Hepatocyte (in vitro differentiated cells): ENCODE results near the gene FXYD1. TPM values are rescaled to one million over a fixed set of nuclear protein-coding genes. Genes with fewer than 3 reads are reported as not detected.

Experiments
- DNase-seq: peaks from one replicate; pipeline ENCODE4 v3.0.0-alpha.2; 2016; ENCODE audit warnings: low spot score
- H2AFZ ChIP-seq: fragments of 200-600 bp; sonication (generic); 2 replicates; pipeline ENCODE4 v1.6.0; 2016; ENCODE audit warnings: antibody characterized with exemption, mild to moderate bottlenecking
- H3K27ac ChIP-seq: fragments of 200-600 bp; sonication (generic); 2 replicates; pipeline ENCODE4 v1.5.1; 2016; ENCODE audit warnings: mild to moderate bottlenecking
- H3K27me3 ChIP-seq: fragments of 200-600 bp; sonication (generic); 2 replicates; pipeline ENCODE4 v1.6.1; 2016
- H3K36me3 ChIP-seq: fragments of 200-600 bp; sonication (generic); replicated peaks from 2 replicates; pipeline ENCODE4 v1.5.1; 2016; ENCODE audit warnings: low read depth; ENCODE audit not compliant: insufficient read depth
- H3K4me1 ChIP-seq: fragments of 200-600 bp; sonication (generic); 2 replicates; pipeline ENCODE4 v1.5.1; 2016; ENCODE audit warnings: mild to moderate bottlenecking, moderate library complexity; ENCODE audit not compliant: insufficient read depth
- H3K4me2 ChIP-seq: fragments of 200-600 bp; sonication (generic); 2 replicates; pipeline ENCODE4 v1.6.0; 2016
- H3K4me3 ChIP-seq: fragments of 200-600 bp; sonication (generic); 2 replicates; pipeline ENCODE4 v1.5.1; 2016; ENCODE audit warnings: mild to moderate bottlenecking
- H3K79me2 ChIP-seq: fragments of 200-600 bp; sonication (generic); 2 replicates; pipeline ENCODE4 v1.6.0; 2017; ENCODE audit warnings: mild to moderate bottlenecking
- H3K9me2 ChIP-seq: fragments of 200-600 bp; sonication (generic); replicated peaks from 2 replicates; pipeline ENCODE4 v1.6.0; 2017; ENCODE audit warnings: mild to moderate bottlenecking; ENCODE audit not compliant: insufficient read depth
- H3K9me3 ChIP-seq: fragments of 200-600 bp; sonication (generic); 2 replicates; pipeline ENCODE4 v1.5.1; 2016; ENCODE audit warnings: low read depth, mild to moderate bottlenecking
- H4K20me1 ChIP-seq: fragments of 200-600 bp; sonication (generic); 2 replicates; pipeline ENCODE4 v1.6.0; 2016; ENCODE audit warnings: mild to moderate bottlenecking; ENCODE audit not compliant: insufficient read depth, poor library complexity, severe bottlenecking
- CTCF ChIP-seq: fragments of 200-600 bp; sonication (generic); IDR thresholded peaks from 2 replicates; pipeline ENCODE4 v1.5.1; 2016; ENCODE audit warnings: antibody characterized with exemption, mild to moderate bottlenecking; ENCODE audit not compliant: poor library complexity
- EZH2 ChIP-seq: fragments of 200-600 bp; sonication (generic); IDR thresholded peaks from 2 replicates; pipeline ENCODE4 v1.6.1; 2016; ENCODE audit warnings: antibody characterized with exemption, mild to moderate bottlenecking, borderline replicate concordance
- EZH2phosphoT487 ChIP-seq: fragments of 200-600 bp; sonication (generic); IDR thresholded peaks from one replicate; pipeline ENCODE4 v1.6.1; 2018; ENCODE audit warnings: antibody characterized with exemption, mild to moderate bottlenecking, low read depth, moderate library complexity; ENCODE audit not compliant: unreplicated experiment, severe bottlenecking
- WGBS: methylation state at CpG from one replicate; pipeline ENCODE4 v1.1.6; 2016; ENCODE audit warnings: low lambda C conversion rate; ENCODE audit errors: missing lambda C conversion rate; 5-methylcytosine and 5-hydroxymethylcytosine counted together
- polyA plus RNA-seq: library from polyadenylated mRNA; unstranded; fragments of >200 nt; fragmentation: Nextera tagmentation; extraction: Ambion mirVana; gene quantifications from 2 replicates; pipeline ENCODE4 v1.2.1, GENCODE V29; 2016
- total RNA-seq: library from RNA; depleted of rRNA; stranded (reverse); fragments of >200 nt; gene quantifications from 2 replicates; pipeline ENCODE4 v1.2.3, GENCODE V29; 2014

FXYD1 gene
- total and polyA plus RNA-seq, 2 experiments from 2014 or later, result 2.9 to 22.0 TPM

GRCh38 chr19:35119091-35119490 is 19.5 kb upstream of the FXYD1 start:
- no peaks in the 10 kb centered on the region for H4K20me1 ChIP-seq
- peaks cover 8% of the 10 kb centered on the region for H3K4me1 ChIP-seq
- TF ChIP-seq EZH2phosphoT487, result no peak
- H3K27me3 ChIP-seq, result no peaks in the 10 kb centered on the region
- no peak overlapping the region for H2AFZ ChIP-seq
- no peak overlapping the region for H3K4me3 ChIP-seq
- peaks cover 17% of the 10 kb centered on the region for H3K79me2 ChIP-seq
- no peaks in the 10 kb centered on the region for H3K36me3 ChIP-seq
- 85% methylated on average over 14 of the region's 14 CpGs for WGBS
- peak overlapping the region; percentile 75 for H3K4me2 ChIP-seq
- no peak for DNase-seq
- no peaks in the 10 kb centered on the region for H3K9me2 ChIP-seq
- H3K27ac ChIP-seq, result no peak overlapping the region
- H3K9me3 ChIP-seq, result no peaks in the 10 kb centered on the region

- Histone ChIP-seq H4K20me1 (no peaks in the 10 kb centered on the region), H3K27ac (peak overlapping the region; percentile 65), H3K4me1 (peaks cover 8% of the 10 kb centered on the region), H2AFZ (no peak overlapping the region), H3K4me3 (no peak overlapping the region), H3K9me3 (no peaks in the 10 kb centered on the region), H3K4me2 (peak overlapping the region; percentile 75), H3K9me2 (no peaks in the 10 kb centered on the region), H3K27me3 (no peaks in the 10 kb centered on the region), H3K79me2 (peaks cover 17% of the 10 kb centered on the region), H3K36me3 (no peaks in the 10 kb centered on the region)
- DNase-seq, result no peak
- TF ChIP-seq EZH2 (no peak), EZH2phosphoT487 (no peak), CTCF (no peak)
- 94% methylated on average over 9 of the region's 9 CpGs for WGBS
These were observed 19.0 kb upstream of the FXYD1 start for GRCh38 chr19:35119578-35120155.

- peaks cover 14% of the 10 kb centered on the region for H3K4me1 ChIP-seq
- peak overlapping the region; percentile 75 for H3K4me2 ChIP-seq
- H3K79me2 ChIP-seq, result peaks cover 14% of the 10 kb centered on the region
- no peaks in the 10 kb centered on the region for H3K9me3 ChIP-seq
- no peak overlapping the region for H2AFZ ChIP-seq
- no peaks in the 10 kb centered on the region for H3K9me2 ChIP-seq
- TF ChIP-seq EZH2 (no peak), EZH2phosphoT487 (no peak), CTCF (no peak)
- H3K27ac ChIP-seq, result peak overlapping the region; percentile 65
- H3K4me3 ChIP-seq, result no peak overlapping the region
- H3K36me3 ChIP-seq, result no peaks in the 10 kb centered on the region
- H4K20me1 ChIP-seq, result no peaks in the 10 kb centered on the region
- no peaks in the 10 kb centered on the region for H3K27me3 ChIP-seq
- no peak for DNase-seq
- 49% methylated on average over 7 of the region's 7 CpGs for WGBS
These were observed 18.1 kb upstream of the FXYD1 start for GRCh38 chr19:35120492-35120891.

- no peak overlapping the region for H2AFZ ChIP-seq
- H3K27me3 ChIP-seq, result no peaks in the 10 kb centered on the region
- peak overlapping the region; percentile 65 for H3K27ac ChIP-seq
- WGBS, result 91% methylated on average over 7 of the region's 7 CpGs
- no peaks in the 10 kb centered on the region for H4K20me1 ChIP-seq
- no peak overlapping the region for H3K4me3 ChIP-seq
- TF ChIP-seq EZH2 (no peak), CTCF (no peak), EZH2phosphoT487 (no peak)
- H3K79me2 ChIP-seq, result peaks cover 14% of the 10 kb centered on the region
- H3K9me3 ChIP-seq, result no peaks in the 10 kb centered on the region
- peak overlapping the region; percentile 75 for H3K4me2 ChIP-seq
- no peak for DNase-seq
- H3K4me1 ChIP-seq, result peaks cover 18% of the 10 kb centered on the region
- no peaks in the 10 kb centered on the region for H3K9me2 ChIP-seq
- no peaks in the 10 kb centered on the region for H3K36me3 ChIP-seq
These were observed 17.7 kb upstream of the FXYD1 start for GRCh38 chr19:35120898-35121297.
